DMS 273 (cell line): ENCODE measurements around the gene EAPP.
A peak's percentile ranks its signal among the peaks of the same experiment; 100 is the strongest.
"Not testable (repeated sequence)": the region's sequence is repeated elsewhere in the genome, so short reads cannot be mapped to it uniquely, and the experiment has no call there.

Experiments
- DNase-seq: peaks from one replicate; lab custom pipeline; 2025; ENCODE audit not compliant: unreplicated experiment; lab: John Stamatoyannopoulos, UW

Gene EAPP

DNA sequence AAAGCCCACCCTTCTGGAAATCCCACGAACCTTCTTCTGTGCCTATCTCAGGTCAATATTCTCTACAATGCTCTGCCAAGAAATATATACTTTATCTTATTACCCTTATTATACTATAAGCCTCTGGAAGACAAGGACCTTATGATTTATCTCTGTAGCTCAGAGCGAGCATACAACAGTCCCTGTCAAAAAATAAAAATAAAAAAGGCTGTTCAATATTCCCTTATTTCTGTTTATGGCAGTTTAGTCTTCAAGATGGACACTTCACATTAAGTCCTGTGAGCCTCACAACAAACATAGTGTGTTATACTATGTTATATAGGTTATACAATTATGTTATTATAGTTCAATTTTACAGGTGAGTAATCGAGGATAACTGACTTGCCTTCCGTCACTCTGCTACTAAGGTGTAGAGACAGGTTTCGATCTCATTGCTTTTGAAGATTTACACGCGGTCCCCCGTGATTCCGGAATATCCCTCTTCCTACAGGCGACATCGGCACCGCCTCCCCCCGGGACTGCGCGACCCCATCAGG, 562 bp downstream of the EAPP start:
- DNase-seq = no peak

DNA sequence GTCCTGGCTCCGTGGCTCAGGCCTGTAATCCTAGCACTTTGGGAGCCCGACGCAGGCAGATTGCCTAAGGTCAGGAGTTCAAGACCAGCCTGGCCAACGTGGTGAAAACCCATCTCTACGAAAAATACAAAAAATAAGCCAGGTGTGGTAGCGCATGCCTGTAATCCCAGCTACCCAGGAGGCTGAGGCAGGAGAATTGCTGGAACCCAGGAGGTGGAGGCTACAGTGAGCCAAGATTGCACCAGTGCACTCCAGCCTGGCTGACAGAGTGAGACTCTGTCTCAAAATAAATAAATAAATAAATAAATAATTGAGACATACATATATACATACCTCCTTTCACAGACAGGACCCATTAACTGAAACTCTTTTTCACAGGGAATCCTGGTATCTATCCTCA, 1.4 kb downstream of the EAPP start:
- not testable (repeated sequence) for DNase-seq

GRCh38 chr14:34537677-34538009, 1.9 kb downstream of the EAPP start:
- no peak for DNase-seq

GRCh38 chr14:34536951-34537676, 2.4 kb downstream of the EAPP start:
- DNase-seq = no peak

DNA sequence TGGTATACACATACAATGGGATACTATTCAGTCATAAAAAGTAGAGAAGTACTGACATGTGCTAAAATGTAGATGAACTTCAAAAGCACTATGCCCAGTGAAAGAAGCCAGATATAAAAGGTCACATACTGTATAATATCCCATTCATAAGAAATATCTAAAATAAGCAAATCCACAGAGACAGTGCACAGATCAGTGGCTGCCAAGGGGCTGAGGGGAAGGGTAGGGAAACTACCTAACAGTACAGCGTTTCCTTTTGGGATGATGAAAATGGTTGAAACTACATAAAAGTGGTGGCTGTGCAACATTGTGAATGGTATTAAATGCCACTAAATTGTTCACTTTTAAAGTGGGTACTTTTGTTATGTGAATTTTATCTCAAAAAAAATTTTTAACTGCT, 11.9 kb downstream of the EAPP start:
- no peak for DNase-seq

DNA sequence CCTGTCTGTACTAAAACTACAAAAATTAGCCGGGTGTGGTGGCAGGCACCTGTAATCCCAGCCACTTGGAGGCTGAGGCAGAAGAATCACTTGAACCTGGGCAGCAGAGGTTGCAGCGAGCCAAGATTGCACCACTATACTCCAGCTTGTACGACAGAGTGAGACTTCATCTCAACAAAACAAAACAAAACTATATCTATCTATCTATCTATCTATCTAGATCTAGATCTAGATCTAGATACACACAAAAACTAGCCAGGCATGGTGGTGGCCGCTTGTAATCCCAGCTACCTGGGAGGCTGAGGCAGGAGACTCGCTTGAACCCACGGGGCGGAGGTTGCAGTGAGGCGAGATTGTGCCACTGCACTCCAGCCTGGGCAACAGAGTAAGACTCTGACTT, 15.3 kb downstream of the EAPP start:
- DNase-seq = not testable (repeated sequence)

DNA sequence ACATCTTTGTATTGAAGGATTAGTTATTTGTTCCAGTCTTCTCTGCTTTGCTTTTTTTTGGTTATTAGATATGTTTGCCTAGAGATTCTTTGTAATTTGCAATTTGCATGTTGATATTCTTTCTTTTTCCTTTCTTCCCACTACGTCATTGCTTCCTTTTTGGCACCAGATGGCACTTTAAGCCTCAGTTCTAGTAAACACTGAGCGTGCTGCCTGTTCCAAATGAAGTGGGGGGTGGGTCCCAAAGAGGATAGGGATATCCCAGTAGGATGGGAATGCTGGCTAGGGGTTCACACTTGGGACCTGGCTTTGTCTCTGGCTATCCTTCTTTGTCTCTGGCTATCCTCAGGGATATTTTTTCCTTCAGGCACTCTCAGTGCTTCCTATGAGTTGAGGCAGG, 17.0 kb downstream of the EAPP start:
- DNase-seq = peak; percentile 45

DNA sequence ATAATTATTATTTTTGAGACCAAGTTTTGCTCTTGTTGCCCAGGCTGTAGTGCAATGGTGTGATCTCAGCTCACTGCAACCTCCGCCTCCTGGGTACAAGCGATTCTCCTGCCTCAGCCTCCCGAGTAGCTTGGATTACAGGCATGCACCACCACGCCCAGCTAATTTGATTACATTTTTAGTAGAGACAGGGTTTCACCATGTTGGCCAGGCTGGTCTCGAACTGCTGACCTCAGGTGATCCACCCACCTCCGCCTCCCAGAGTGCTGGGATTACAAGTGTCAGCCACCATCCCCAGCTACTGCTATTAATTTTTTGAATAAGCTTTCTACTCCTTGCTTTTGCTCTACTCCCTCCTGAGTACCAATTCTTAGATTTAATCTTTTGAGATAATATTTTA, 18.4 kb downstream of the EAPP start:
- not testable (repeated sequence) for DNase-seq

- DNase-seq = not testable (repeated sequence)
Measured at GRCh38 chr14:34520304-34520970, 19.1 kb downstream of the EAPP start.

- DNase-seq = no peak
Measured at GRCh38 chr14:34507884-34508283, 31.6 kb downstream of the EAPP start.

GRCh38 chr14:34507459-34507858, 32.0 kb downstream of the EAPP start:
- no peak for DNase-seq

- not testable (repeated sequence) for DNase-seq
Measured at GRCh38 chr14:34505124-34505491, 34.4 kb downstream of the EAPP start.

DNA sequence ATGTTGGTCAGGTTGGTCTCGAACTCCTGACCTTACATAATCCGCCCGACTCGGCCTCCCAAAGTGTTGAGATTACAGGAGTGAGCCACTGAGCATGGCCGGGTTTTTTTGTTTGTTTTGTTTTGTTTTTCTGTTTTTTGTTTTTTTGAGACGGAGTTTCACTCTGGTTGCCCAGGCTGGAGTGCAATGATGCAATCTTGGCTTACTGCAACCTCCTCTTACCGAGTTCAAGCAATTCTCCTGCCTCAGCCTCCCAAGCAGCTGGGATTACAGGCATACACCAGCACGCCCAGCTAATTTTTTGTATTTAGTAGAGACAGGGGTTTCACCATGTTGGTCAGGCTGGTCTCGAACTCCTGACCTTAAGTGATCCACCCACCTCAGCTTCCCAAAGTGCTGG, 35.5 kb downstream of the EAPP start:
- not testable (repeated sequence) for DNase-seq

GRCh38 chr14:34502545-34503225, 36.8 kb downstream of the EAPP start:
- no peak for DNase-seq

GRCh38 chr14:34502001-34502400, 37.5 kb downstream of the EAPP start:
- DNase-seq = no peak

DNA sequence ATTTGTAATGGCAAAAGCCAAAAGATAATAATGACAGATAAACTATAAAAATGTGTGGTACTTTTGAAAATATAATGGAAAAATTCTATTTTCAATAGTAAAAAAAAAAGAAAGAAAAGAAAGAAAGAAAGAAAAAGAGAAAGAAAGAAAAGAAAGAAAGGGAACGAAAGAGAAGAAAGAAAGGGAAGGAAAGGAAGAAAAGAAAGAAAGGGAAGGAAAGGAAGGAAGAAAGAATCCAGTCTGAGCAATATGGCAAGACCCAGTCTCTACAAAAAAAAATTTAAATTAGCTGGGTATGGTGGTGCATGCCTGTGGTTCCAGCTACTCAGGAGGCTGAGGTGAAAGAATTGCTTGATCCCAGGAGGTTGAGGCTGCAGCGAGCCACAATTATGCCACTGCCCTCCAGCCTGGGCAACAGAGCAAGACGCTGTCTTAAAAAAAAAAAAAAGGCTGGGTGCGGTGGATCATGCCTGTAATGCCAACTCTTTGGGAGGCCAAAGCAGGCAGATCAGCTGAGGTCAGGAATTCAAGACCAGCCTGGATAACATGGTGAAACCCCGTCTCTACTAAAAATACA, 38.4 kb downstream of the EAPP start:
- DNase-seq = no peak

DNA sequence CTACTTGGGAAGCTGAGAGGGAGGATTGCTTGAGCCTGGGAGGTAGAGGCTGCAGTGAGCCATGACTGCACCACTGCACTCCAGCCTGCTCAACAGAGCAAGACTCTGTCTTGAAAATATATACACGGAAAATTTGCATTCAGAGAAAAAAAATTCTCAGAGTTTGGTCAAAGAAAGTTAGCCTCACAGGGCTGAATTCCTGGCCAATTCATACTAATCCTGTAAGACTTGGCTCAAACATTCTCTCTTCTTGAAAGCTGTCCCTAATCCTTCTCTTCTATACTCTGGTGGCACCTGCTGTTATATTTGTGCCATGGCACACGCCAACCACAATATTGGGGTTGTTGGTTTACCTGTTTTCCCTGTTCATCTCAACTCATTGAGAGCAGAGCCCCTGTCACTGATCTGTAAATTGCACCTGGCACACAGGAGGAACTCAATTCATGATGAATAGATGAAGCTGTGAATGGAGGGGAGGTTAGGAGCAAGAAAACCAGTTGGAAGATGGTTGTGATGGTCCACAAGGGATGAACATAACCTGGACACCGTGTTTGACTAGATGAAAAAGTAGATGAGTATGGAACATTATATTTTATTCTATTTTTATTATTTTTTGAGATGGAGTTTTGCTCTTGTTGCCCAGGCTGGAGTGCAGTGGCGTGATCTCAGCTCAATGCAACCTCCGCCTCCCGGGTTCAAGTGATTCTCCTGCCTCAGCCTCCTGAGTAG, 40.7 kb downstream of the EAPP start:
- DNase-seq = peak; percentile 64

DNA sequence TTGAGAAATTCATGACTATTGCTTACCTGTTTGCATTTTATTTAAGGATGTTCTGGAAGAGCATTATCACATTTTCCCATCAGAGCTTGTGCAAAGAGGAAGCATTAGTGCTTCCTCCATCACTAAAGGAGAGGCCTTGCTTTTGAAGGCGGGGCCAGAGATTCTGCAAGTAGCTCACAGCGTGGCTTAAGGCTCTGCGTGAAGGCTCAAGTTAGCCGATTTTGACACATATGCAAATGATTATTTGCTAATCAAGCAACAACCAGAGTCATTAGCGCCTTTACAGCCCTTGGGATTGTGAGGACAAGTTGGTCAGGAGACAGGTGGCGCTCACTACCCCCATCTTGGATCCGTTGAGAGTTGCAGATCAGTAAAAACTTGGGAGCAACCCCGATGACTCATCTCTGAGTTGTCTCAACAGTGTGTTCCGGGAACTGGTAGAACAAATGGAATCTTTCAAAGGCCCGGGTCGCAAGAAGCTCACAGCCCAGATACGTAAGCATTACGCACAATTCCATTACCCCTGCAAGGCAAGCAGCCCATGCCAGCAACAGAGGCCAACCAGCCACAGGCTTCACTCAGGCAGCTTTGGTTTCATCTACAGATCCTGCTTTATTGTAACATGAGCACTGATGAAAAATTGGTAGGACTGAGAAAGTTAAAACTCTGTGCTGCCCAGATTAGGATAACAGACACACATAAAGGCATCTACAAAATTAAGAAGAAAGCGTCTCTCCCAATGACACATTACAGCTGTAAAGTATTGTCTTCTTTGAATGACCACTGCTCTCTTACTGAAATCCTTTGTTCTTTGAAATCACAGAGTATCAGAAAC, 42.6 kb downstream of the EAPP start:
- peak; percentile 34 for DNase-seq

- DNase-seq = no peak
Measured at GRCh38 chr14:34496007-34496678, 43.4 kb downstream of the EAPP start.

DNA sequence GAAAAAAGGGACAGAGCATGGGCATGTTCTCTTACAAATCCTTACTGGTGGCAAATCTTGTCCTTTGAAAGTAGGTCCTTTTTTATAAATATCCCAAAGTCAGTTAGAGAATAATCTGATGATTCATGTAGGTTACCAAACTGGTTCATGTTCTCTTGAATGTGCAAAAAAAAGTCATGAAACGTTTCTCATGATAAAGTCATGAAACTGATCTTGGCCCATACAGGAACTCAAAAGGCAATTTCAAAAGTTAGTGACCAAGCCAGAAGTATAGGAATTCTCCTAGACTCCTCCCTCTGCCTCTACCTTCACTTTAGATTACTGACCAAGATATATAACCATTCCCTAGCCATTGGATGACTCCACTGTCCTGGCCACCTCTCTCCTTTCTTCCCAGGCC, 50.2 kb downstream of the EAPP start:
- no peak for DNase-seq
